Mononuclear cell (primary cell): ENCODE data around the gene FBXO42. TPM values are rescaled to one million over a fixed set of nuclear protein-coding genes. Genes with fewer than 3 reads are reported as not detected.
"Not testable (repeated sequence)": the region's sequence is repeated elsewhere in the genome, so short reads cannot be mapped to it uniquely, and the experiment has no call there.

ENCODE experiments used
- H3K27me3 ChIP-seq: 2 replicates; pipeline ENCODE4 v1.6.0; 2011; ENCODE audit warnings: low read length, control low read depth; ENCODE audit not compliant: insufficient read depth
- H3K4me1 ChIP-seq: 2 replicates; pipeline ENCODE4 v1.5.1; 2011; ENCODE audit warnings: mild to moderate bottlenecking, low read length, control low read depth; ENCODE audit not compliant: insufficient read depth
- H3K4me3 ChIP-seq: 2 replicates; pipeline ENCODE4 v1.5.1; 2011; ENCODE audit warnings: mild to moderate bottlenecking, low read length, moderate library complexity
- H3K9me3 ChIP-seq: 2 replicates; pipeline ENCODE4 v1.5.1; 2011; ENCODE audit warnings: low read depth, mild to moderate bottlenecking, control low read depth, low read length
- total RNA-seq: library from RNA; depleted of rRNA; stranded (reverse); fragments of >200 nt; gene quantifications from one replicate; pipeline ENCODE4 v1.2.3, GENCODE V29; 2012

Gene FBXO42
- total RNA-seq, 1 donor = 25.6 TPM

DNA sequence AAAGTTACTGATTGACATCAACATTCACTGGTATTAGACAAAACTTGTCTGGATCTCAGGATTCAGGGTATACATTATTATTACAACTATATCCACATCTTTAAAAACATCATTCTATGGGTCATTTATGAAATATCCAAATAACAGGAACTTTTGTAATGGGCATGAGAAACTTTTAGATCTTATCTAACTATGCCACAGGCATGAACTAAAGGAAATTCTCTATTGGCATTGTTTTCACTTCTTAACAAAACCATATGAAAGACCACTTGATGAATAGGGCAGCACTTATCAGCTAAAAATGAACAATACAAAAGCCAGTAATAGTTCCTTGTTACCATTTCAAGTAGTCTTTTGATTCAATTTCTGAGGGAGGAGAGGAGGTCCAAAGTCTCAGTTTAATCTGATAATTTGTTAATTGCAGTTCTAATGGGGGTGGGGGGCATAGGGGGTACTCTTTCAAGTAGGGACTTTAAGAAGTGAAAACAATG lies 84.5 kb downstream of the FBXO42 start:
- Histone ChIP-seq H3K27me3 (no peaks in the 10 kb centered on the region), H3K4me1 (no peaks in the 10 kb centered on the region), H3K4me3 (no peak overlapping the region), H3K9me3 (no peaks in the 10 kb centered on the region)

- no peaks in the 10 kb centered on the region for H3K9me3 ChIP-seq
- H3K4me3 ChIP-seq = no peak overlapping the region
- no peaks in the 10 kb centered on the region for H3K27me3 ChIP-seq
- no peaks in the 10 kb centered on the region for H3K4me1 ChIP-seq
These were observed 85.7 kb downstream of the FBXO42 start for GRCh38 chr1:16266411-16267118.

- H3K27me3 ChIP-seq = no peaks in the 10 kb centered on the region
- no peak overlapping the region for H3K4me3 ChIP-seq
- no peaks in the 10 kb centered on the region for H3K9me3 ChIP-seq
- no peaks in the 10 kb centered on the region for H3K4me1 ChIP-seq
These were observed 90.2 kb downstream of the FBXO42 start for GRCh38 chr1:16262067-16262466.

DNA sequence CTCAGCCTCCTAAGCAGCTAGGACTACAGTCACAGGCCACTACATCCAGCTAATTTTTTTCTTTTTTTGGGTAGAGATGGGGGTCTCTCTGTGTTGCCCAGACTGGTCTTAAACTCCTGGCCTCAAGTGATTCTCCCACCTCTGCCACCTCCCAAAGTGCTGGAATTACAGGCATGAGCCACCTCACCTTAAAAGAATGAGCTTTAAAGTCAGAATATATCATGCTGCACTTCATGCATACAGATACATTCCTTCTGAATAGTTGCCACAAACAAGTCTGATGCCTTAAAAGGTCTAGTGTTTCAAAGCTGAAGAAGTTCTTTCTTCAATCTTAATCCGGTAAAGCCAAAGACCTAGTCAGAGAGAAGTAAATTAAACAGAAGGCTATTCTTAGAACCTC lies 91.5 kb downstream of the FBXO42 start:
- H3K4me3 ChIP-seq = no peak overlapping the region
- no peaks in the 10 kb centered on the region for H3K27me3 ChIP-seq
- H3K4me1 ChIP-seq = no peaks in the 10 kb centered on the region
- no peaks in the 10 kb centered on the region for H3K9me3 ChIP-seq

GRCh38 chr1:16258591-16259135 lies 93.6 kb downstream of the FBXO42 start:
- Histone ChIP-seq H3K4me1 (no peaks in the 10 kb centered on the region), H3K4me3 (no peak overlapping the region), H3K9me3 (no peaks in the 10 kb centered on the region), H3K27me3 (no peaks in the 10 kb centered on the region)

DNA sequence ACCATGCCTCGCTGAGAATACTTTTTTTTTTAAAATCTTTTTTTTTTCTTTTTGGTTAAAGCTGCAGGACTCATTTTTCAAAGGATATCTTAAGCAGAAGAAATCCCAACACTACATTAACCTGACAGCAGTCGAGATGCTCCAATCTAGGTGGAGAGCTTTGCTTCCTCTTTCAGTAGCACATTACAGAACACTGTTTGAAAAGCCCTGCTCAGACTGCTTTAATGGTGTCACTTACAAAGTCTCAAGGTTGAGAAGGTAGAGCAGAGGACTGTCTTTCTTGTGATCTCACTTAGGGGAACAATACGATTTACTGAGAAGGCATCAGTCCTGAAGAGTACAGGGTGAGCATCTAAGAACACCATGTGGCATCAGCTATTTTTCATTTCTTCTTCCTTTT lies 94.3 kb downstream of the FBXO42 start:
- no peaks in the 10 kb centered on the region for H3K27me3 ChIP-seq
- no peaks in the 10 kb centered on the region for H3K9me3 ChIP-seq
- no peaks in the 10 kb centered on the region for H3K4me1 ChIP-seq
- no peak overlapping the region for H3K4me3 ChIP-seq

DNA sequence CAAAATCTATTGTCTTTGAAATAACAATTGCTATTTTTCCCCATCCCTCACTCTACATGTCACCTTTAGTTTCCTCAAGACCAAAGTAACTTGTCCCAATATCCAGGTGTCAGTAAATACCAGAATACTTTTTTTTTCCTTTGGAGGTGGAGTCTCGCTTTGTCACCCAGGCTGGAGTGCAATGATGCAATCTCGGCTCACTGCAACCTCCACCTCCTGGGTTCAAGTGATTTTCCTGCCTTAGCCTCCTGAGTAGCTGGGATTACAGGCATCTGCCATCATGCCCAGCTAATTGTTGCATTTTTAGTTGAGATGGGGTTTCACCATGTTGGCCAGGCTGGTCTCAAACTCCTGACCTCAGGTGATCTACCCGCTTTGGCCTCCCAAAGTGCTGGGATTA lies 94.7 kb downstream of the FBXO42 start:
- not testable (repeated sequence) for H3K4me3 ChIP-seq, H3K9me3 ChIP-seq, H3K4me1 ChIP-seq, H3K27me3 ChIP-seq

DNA sequence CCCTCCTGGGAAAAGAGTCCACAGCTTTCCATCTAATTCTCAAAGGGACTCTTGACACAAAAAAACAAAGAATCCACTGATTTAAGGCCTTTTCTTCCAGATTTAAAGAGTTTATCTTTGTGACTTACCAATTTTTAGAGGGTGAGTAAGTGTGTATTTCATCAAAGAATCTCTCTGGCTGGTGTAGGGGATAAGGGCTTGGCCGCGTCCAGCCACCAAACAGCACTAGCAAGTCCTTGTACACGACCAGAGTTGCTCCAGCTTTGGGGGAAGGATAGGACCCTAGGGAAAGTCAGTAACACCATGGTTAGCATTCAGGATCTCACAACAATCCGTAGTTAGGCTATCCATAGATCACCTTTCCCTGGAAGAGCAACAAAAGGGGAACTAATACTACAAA lies 95.8 kb downstream of the FBXO42 start:
- Histone ChIP-seq H3K4me1 (no peaks in the 10 kb centered on the region), H3K9me3 (no peaks in the 10 kb centered on the region), H3K4me3 (no peak overlapping the region), H3K27me3 (no peaks in the 10 kb centered on the region)

GRCh38 chr1:16254263-16254928 lies 97.9 kb downstream of the FBXO42 start:
- no peak overlapping the region for H3K4me3 ChIP-seq
- no peaks in the 10 kb centered on the region for H3K9me3 ChIP-seq
- H3K4me1 ChIP-seq = peaks cover 8% of the 10 kb centered on the region
- no peaks in the 10 kb centered on the region for H3K27me3 ChIP-seq

DNA sequence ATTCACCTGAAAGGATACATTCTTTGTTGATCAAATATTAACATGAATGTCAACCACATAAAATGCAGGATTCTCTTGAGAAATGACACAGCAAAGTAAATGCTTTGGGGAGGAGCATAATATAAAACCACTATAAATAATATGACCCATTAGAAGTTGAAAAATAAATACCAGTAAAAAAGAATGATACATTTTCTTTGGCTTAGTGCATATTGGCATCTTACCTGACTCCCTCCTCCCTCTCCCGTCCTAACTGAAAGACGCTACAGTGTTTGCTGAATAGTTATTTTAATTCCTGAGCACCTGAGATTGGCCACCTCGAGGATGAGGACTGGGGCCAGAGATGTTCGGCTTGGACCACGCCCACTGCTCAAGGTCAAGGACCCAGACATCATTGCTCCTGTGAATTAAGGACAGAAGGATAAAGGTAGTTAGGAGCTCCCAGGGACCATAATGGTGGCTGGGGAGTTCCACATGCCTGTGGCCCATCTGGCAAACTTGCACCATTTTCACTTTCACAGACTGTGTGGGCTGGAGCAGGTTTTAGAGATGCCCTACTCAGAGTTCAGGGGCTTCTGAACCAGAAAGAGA lies 98.9 kb downstream of the FBXO42 start:
- Histone ChIP-seq H3K4me3 (no peak overlapping the region), H3K27me3 (no peaks in the 10 kb centered on the region), H3K4me1 (peaks cover 17% of the 10 kb centered on the region), H3K9me3 (no peaks in the 10 kb centered on the region)

DNA sequence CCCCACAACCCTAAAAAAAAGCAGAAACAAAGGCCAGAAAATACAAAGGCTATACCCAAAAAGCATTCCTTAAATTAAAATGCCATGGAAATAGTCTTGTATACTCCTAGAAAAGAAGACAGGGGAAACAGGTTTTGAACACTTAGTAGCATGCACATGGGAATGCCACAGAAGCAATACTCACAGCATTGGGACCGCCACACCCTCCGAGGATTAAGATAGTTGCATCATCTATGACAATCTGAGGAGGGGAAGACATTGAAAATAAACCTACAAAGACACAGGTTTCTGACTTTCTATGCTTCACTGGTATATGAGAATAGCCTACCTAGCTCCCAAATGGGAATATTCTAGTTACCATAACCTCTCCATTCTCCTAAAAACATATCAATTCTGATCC lies 99.4 kb downstream of the FBXO42 start:
- Histone ChIP-seq H3K9me3 (no peaks in the 10 kb centered on the region), H3K27me3 (no peaks in the 10 kb centered on the region), H3K4me1 (peaks cover 17% of the 10 kb centered on the region), H3K4me3 (no peak overlapping the region)

DNA sequence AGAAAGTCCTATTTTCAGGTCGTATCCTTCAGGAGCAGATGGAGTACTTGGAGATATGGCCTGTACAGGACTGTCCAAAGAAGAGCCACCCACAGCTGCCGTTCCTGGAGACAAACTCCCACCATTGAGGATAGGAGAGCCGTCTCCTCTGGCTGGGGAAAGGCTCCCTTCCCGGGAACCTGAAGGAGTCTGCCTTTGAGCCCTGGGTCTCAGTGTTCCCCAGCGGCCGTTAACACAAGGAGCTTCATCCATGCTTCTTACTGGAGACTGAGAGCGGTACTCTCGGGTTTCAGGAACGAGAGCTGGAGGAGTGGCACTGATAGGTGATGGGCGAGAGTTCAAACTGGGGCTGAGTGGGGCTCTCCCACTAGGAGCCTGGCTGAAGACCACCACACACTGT lies 100.9 kb downstream of the FBXO42 start:
- Histone ChIP-seq H3K4me1 (peaks cover 17% of the 10 kb centered on the region), H3K27me3 (no peaks in the 10 kb centered on the region), H3K4me3 (no peak overlapping the region), H3K9me3 (no peaks in the 10 kb centered on the region)

DNA sequence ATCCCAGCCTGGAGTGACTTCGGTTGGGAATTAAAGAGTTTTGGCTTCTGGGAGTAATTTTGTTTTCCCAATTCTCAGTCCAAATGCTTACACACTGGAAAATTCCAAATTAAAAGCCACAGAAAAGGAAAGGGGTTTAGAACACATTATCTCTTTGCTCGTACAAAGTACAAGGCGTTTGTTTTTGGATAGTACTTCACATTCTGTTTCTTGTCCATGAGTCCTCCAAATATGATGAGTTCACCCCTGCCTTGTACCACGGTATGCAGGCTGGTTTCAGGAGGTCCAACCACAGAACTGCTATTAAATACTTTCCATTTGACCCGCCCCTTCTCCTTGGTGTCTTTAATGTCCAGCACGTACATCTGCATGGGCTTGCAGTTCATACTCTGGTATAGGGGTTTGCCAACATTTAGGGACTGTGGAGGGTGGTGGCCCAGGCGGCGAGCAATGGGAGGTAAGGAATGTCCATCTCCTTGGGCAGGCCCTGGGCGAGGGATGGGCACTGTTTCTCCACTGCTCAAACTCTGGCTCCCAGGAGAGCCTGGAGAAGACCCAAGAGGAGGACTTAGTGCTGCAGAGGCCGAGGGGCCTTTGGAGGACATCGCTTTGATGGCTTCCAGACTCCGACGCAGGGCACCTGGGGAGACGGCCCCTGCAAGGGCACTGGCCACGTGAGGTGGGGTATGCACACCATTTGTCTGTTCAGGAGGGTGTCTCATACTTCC lies 101.6 kb downstream of the FBXO42 start:
- no peaks in the 10 kb centered on the region for H3K9me3 ChIP-seq
- H3K4me3 ChIP-seq = no peak overlapping the region
- H3K27me3 ChIP-seq = no peaks in the 10 kb centered on the region
- peaks cover 17% of the 10 kb centered on the region for H3K4me1 ChIP-seq

- H3K27me3 ChIP-seq = no peaks in the 10 kb centered on the region
- H3K4me3 ChIP-seq = no peak overlapping the region
- H3K4me1 ChIP-seq = peaks cover 17% of the 10 kb centered on the region
- no peaks in the 10 kb centered on the region for H3K9me3 ChIP-seq
These were observed 102.6 kb downstream of the FBXO42 start for GRCh38 chr1:16249596-16250241.
